NCI-H748 treated with DMSO at 0.1 percent for 48 hours (cell line): ENCODE results near the gene LRRC8C.

Experiments used
- DNase-seq: peaks from one replicate; lab custom pipeline; 2025; lab: John Stamatoyannopoulos, UW

LRRC8C gene

GRCh38 chr1:89767618-89768017 lies 134.7 kb downstream of the LRRC8C start:
- DNase-seq, result no peak
